8988T (cell line): Measurements from ENCODE around the gene USP27X.
A peak's percentile ranks its signal among the peaks of the same experiment; 100 is the strongest.

Experiments used
- DNase-seq: peaks from one replicate; pipeline ENCODE4 v3.0.0; 2011

The USP27X gene

GRCh38 chrX:49892542-49892941 is 13.3 kb downstream of the USP27X start:
- DNase-seq: no peak

GRCh38 chrX:49896951-49897350 is 17.7 kb downstream of the USP27X start:
- no peak for DNase-seq

- DNase-seq: no peak
Measured at GRCh38 chrX:49901048-49901447, 21.8 kb downstream of the USP27X start.

- DNase-seq: no peak
Measured at GRCh38 chrX:49910344-49910743, 31.1 kb downstream of the USP27X start.

- DNase-seq: no peak
Measured at GRCh38 chrX:49912086-49912485, 32.8 kb downstream of the USP27X start.

- no peak for DNase-seq
Measured at GRCh38 chrX:49912861-49913260, 33.6 kb downstream of the USP27X start.

- peak; percentile 34 for DNase-seq
Measured at GRCh38 chrX:49915361-49916222, 36.3 kb downstream of the USP27X start.

- peak; percentile 46 for DNase-seq
Measured at GRCh38 chrX:49919617-49920016, 40.3 kb downstream of the USP27X start.

- DNase-seq: no peak
Measured at GRCh38 chrX:49921109-49921508, 41.8 kb downstream of the USP27X start.

- peak; percentile 76 for DNase-seq
Measured at GRCh38 chrX:49922291-49923241, 43.3 kb downstream of the USP27X start, which contains the start of gene CLCN5. Gene CLCN5 (plus strand): TSS chrX:49922596. CDS start chrX:49925299, 2,703 bp downstream.

GRCh38 chrX:49925176-49925575 is 45.9 kb downstream of the USP27X start:
- no peak for DNase-seq

- no peak for DNase-seq
Measured at GRCh38 chrX:49930039-49930438, 50.8 kb downstream of the USP27X start.
